HUES48 (cell line): ENCODE data around the gene HDAC11.

ENCODE experiments used
- H3K27ac ChIP-seq: one replicate; pipeline ENCODE4 v1.7.0; 2013; ENCODE audit warnings: low read depth, low read length, inconsistent platforms
- H3K27me3 ChIP-seq: 2 replicates; pipeline ENCODE4 v1.6.1; 2013; ENCODE audit warnings: mild to moderate bottlenecking, low read length; ENCODE audit not compliant: control insufficient read depth, insufficient read depth
- H3K36me3 ChIP-seq: 2 replicates; pipeline ENCODE4 v1.6.1; 2013; ENCODE audit warnings: low read length; ENCODE audit not compliant: control insufficient read depth, insufficient read depth
- H3K4me1 ChIP-seq: 2 replicates; pipeline ENCODE4 v1.6.1; 2013; ENCODE audit warnings: mild to moderate bottlenecking, low read length; ENCODE audit not compliant: control insufficient read depth, insufficient read depth
- H3K4me3 ChIP-seq: 2 replicates; pipeline ENCODE4 v1.5.1; 2013; ENCODE audit warnings: mild to moderate bottlenecking, low read depth, low read length
- H3K9ac ChIP-seq: 2 replicates; pipeline ENCODE4 v1.6.1; 2013; ENCODE audit warnings: mild to moderate bottlenecking, low read depth, low read length, moderate library complexity
- H3K9me3 ChIP-seq: 2 replicates; pipeline ENCODE4 v1.6.1; 2013; ENCODE audit warnings: low read length; ENCODE audit not compliant: control insufficient read depth, insufficient read depth

Gene HDAC11

DNA sequence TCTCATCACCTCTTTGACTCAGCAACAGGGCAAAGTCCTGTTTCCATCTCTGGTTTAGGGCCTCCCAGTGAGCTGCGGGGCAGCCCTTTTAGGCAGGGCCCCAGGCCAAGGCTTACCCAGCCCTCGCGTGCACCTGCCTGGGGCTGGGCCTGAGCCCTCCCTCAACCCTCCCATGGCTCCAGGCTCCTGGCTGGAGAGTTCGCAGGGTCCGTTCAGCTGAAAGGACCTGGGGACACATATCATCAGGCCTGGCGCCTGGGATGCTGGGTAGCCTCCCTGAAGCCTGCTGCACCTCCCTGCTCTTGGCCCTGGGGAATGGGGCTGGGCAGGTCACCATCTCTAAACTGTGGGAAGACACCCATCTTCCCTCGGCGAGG, 29.7 kb downstream of the HDAC11 start:
- Histone ChIP-seq H3K9ac (no peak overlapping the region), H3K4me1 (no peaks in the 10 kb centered on the region), H3K27ac (no peak overlapping the region), H3K36me3 (no peaks in the 10 kb centered on the region), H3K4me3 (no peak overlapping the region), H3K27me3 (no peaks in the 10 kb centered on the region), H3K9me3 (no peaks in the 10 kb centered on the region)

DNA sequence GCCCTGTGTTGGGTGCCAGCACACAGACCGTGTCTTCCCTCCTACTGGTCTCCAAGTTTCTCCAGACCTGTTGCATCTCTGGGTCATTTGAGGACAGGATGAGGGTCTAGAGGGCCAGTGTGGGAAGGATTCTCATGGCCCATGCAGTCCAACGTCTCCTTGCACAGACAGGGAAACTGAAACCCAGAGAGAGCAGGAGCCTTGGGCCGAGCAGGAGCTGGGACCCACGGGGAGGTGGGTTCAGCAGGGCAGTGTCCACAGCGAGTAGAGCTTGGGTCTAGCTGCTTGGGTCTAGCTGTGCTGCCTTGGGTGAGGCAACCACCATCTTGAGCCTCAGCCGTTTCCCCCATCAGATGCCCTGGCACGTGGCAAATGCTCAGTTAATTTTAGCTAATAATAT, 32.3 kb downstream of the HDAC11 start:
- no peak overlapping the region for H3K4me3 ChIP-seq
- no peaks in the 10 kb centered on the region for H3K27me3 ChIP-seq
- H3K27ac ChIP-seq, result no peak overlapping the region
- H3K4me1 ChIP-seq, result no peaks in the 10 kb centered on the region
- H3K36me3 ChIP-seq, result no peaks in the 10 kb centered on the region
- no peaks in the 10 kb centered on the region for H3K9me3 ChIP-seq
- no peak overlapping the region for H3K9ac ChIP-seq

GRCh38 chr3:13513051-13513912, 33.2 kb downstream of the HDAC11 start:
- H3K4me1 ChIP-seq, result no peaks in the 10 kb centered on the region
- no peak overlapping the region for H3K9ac ChIP-seq
- H3K36me3 ChIP-seq, result no peaks in the 10 kb centered on the region
- H3K4me3 ChIP-seq, result no peak overlapping the region
- no peak overlapping the region for H3K27ac ChIP-seq
- H3K9me3 ChIP-seq, result no peaks in the 10 kb centered on the region
- H3K27me3 ChIP-seq, result no peaks in the 10 kb centered on the region

DNA sequence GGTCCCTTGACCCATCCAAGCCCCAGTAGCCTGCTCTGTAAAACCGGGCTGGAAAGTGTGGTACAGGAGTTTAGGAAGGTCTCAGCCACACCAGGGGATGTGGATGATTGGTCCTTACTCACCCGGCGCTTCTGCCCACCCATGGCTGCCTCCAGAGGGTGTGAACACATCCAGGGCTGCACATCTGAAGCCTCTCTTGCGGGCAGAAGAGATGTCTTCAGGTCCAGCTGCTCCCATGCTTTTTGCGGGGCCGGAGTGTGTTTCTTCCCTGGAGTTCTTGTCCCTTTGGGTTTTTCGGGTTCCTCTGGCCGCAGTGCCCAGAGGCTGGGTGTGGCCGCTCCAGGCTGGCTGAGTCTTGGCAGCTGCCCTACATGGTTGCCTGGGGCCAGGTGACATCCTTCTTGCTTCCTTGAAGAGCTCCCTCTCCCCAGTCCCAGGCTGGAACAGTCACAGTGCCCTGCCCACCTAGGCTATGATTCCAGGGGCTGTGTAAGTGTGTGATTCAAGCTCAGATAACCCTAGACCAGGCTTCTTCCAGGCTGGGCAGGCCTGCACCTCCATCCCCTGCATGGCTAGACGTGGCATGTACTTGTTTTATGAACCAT, 33.9 kb downstream of the HDAC11 start:
- no peak overlapping the region for H3K4me3 ChIP-seq
- H3K27me3 ChIP-seq, result no peaks in the 10 kb centered on the region
- H3K4me1 ChIP-seq, result no peaks in the 10 kb centered on the region
- H3K27ac ChIP-seq, result no peak overlapping the region
- H3K9ac ChIP-seq, result no peak overlapping the region
- no peaks in the 10 kb centered on the region for H3K36me3 ChIP-seq
- no peaks in the 10 kb centered on the region for H3K9me3 ChIP-seq

DNA sequence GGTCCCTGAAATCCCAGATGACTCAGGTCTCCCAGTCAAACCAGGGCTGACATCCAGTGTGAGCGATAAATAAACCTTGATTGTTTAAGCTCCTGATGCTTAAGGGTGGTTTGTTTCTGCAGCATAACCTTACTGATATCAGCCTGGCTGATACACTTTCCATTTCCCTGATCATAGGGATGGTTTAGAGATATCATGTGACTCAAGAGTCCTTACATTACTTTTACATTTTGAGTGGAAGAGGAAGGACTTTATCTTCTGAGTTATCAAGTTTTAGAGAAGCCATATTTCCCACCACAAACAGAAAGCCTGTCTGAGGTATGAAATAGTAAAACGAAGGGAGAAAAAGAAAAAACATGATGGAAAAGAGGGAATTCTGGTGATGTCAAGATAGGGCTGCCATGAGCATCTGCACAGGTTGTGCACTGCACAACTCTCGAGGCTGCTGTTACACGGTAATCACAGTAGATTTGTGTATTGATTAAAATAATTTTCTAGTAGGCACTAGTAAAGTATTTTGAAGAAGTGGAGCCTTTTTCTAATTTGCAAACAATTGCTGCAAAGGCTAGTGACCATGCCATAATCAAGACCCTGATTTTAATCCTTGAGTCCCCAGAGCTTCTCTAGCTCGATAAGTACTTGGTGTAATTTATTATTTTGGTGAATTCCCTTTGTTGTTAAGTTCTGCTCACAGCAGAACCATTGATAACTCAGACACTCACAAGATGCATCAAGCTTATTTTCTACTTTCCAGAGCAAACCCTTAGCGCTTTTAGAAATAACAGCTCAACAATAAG, 34.7 kb downstream of the HDAC11 start:
- no peaks in the 10 kb centered on the region for H3K36me3 ChIP-seq
- no peaks in the 10 kb centered on the region for H3K27me3 ChIP-seq
- H3K9me3 ChIP-seq, result no peaks in the 10 kb centered on the region
- H3K9ac ChIP-seq, result no peak overlapping the region
- H3K27ac ChIP-seq, result no peak overlapping the region
- no peak overlapping the region for H3K4me3 ChIP-seq
- no peaks in the 10 kb centered on the region for H3K4me1 ChIP-seq

- Histone ChIP-seq H3K4me1 (no peaks in the 10 kb centered on the region), H3K9me3 (no peaks in the 10 kb centered on the region), H3K36me3 (no peaks in the 10 kb centered on the region), H3K9ac (no peak overlapping the region), H3K27me3 (no peaks in the 10 kb centered on the region), H3K27ac (no peak overlapping the region), H3K4me3 (no peak overlapping the region)
Measured at GRCh38 chr3:13515786-13516759, 36.0 kb downstream of the HDAC11 start.

DNA sequence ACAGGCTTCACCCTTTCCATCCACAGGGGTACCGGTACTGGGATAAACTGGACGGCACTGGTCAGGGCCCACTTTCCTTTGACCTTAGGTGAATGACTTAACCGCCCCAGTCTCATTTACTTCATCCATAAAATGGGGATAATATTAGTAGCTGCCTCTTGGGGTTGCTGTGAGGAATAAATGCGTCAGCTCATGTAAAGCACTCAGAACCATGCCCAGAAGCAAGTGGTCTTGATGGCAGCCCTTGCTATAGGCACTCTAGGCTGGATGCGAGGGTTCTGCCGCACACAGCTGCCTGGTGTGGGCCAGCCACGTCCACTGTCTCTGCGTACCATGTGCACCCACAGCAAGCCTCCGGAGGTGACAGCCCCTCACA, 36.6 kb downstream of the HDAC11 start:
- Histone ChIP-seq H3K27ac (no peak overlapping the region), H3K4me3 (no peak overlapping the region), H3K36me3 (no peaks in the 10 kb centered on the region), H3K4me1 (no peaks in the 10 kb centered on the region), H3K27me3 (no peaks in the 10 kb centered on the region), H3K9ac (no peak overlapping the region), H3K9me3 (no peaks in the 10 kb centered on the region)

DNA sequence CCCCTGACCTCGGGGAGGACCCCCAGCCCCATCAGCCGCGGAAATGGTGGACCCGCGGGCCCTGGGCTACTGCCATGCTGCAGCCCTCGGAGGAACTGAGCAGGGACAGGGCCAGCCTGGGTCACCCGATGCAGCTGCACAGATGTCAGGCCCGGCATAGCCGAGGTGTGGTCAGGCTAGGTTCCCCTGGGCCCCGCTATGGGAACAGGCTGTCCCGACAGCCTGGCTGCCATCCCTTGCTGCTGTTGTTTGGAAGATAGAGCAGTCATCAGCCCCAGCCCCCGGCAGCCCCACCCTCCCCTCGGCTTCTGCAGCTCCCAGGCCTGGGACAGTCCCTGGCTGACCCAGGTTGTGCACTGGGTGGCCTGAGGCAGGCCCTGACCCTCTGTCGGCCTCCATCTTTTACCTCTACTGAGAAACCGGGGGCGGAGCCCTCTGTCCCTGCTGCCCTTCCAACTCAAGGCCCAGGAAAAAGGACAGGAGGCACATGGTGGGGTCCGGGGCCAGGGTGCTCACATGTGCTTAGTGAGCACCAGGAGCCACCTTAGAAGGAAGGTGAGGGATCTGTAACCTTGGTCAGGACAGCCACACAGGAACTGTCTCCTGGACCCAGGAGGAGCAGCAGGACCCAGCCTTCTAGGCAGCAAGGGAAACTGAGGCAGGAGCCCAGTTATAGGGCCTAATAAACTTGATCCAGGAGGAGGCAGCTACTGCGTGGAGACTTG, 37.3 kb downstream of the HDAC11 start:
- no peaks in the 10 kb centered on the region for H3K9me3 ChIP-seq
- no peak overlapping the region for H3K27ac ChIP-seq
- H3K27me3 ChIP-seq, result no peaks in the 10 kb centered on the region
- no peak overlapping the region for H3K4me3 ChIP-seq
- H3K4me1 ChIP-seq, result no peaks in the 10 kb centered on the region
- no peaks in the 10 kb centered on the region for H3K36me3 ChIP-seq
- H3K9ac ChIP-seq, result no peak overlapping the region

- Histone ChIP-seq H3K27me3 (no peaks in the 10 kb centered on the region), H3K36me3 (no peaks in the 10 kb centered on the region), H3K4me1 (no peaks in the 10 kb centered on the region), H3K9me3 (no peaks in the 10 kb centered on the region), H3K9ac (no peak overlapping the region), H3K27ac (no peak overlapping the region), H3K4me3 (no peak overlapping the region)
Measured at GRCh38 chr3:13518516-13518953, 38.4 kb downstream of the HDAC11 start.
